GM18498 (cell line): ENCODE measurements around the gene GJA4.
"Not testable (repeated sequence)": the region's sequence is repeated elsewhere in the genome, so short reads cannot be mapped to it uniquely, and the experiment has no call there.

Experiments
- ATAC-seq: cut with Tn5 transposase; IDR thresholded peaks from one replicate; pipeline ENCODE4 v1.9.1; 2021; ENCODE audit warnings: mild to moderate bottlenecking, moderate library complexity; ENCODE audit not compliant: unreplicated experiment

Gene GJA4

GRCh38 chr1:34768856-34769255 is 23.9 kb upstream of the GJA4 start:
- ATAC-seq = no peak

GRCh38 chr1:34770891-34771504 is 21.8 kb upstream of the GJA4 start:
- no peak for ATAC-seq

- no peak for ATAC-seq
Measured at GRCh38 chr1:34771573-34772371, 21.0 kb upstream of the GJA4 start.

GRCh38 chr1:34773114-34773513 is 19.7 kb upstream of the GJA4 start:
- ATAC-seq = not testable (repeated sequence)

- no peak for ATAC-seq
Measured at GRCh38 chr1:34774957-34775356, 17.8 kb upstream of the GJA4 start.

GRCh38 chr1:34776911-34777310 is 15.9 kb upstream of the GJA4 start:
- no peak for ATAC-seq

GRCh38 chr1:34777519-34778321 is 15.1 kb upstream of the GJA4 start:
- no peak for ATAC-seq

GRCh38 chr1:34778381-34778780 is 14.4 kb upstream of the GJA4 start:
- no peak for ATAC-seq

GRCh38 chr1:34779005-34779404 is 13.8 kb upstream of the GJA4 start:
- ATAC-seq = no peak

DNA sequence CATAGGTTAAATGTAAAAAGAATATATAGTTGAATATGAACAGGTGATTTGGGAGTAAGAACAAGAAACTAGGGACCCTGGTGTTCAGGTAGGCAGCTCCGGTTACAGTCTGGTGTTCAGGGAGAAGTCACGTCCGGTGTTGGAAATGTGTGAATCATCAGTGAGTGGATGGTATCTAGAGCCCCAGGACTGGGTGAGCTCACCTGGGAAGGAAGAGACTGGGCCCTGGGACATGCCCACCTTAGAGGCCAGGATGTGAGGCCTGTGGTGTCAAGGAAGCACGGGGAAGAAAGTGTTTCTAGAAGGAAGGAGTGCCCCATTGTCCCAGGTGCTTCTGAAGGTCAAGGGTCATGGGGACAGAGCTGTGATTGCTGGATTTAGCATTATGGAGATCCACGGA is 13.3 kb upstream of the GJA4 start:
- no peak for ATAC-seq

- ATAC-seq = no peak
Measured at GRCh38 chr1:34779962-34780361, 12.8 kb upstream of the GJA4 start.

- ATAC-seq = no peak
Measured at GRCh38 chr1:34780528-34780927, 12.3 kb upstream of the GJA4 start.

DNA sequence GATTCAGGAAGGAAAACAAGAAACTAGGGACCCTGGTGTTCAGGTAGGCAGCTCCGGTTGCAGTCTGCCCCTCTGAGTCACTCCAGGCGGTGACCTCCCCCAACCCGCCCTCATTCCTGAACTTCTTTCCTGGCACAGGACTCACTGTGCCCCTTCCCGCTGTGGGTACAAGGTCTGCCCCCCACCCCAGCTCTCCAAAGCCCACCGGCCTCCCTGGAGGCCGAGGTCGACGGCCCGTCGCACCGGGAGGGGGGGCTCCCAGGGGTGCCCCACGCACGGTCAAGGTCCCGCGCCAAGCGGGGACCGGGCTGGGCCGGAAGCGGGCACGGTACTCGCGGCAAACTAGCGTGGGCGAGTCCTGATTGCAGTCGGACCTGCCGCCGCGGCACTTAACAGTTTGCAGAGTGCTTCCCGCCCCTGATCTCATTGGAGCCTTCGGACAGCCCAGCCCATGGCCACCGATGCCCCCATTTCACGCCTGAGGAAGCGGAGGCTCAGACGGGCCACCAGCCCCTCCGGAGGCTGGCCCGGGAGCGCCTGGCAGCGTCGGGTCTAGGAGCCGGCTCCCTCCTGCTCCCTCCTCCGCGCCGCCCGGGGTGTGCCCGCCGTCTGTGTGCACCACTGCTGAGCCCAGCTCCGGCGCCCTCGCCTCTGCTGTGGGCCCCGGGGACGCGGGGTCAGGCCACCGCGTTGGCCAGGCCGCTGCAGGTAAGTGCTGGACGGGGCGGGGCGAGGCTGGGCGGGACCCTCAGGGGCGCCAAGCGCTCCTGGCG is 11.5 kb upstream of the GJA4 start, which contains the start of gene GJB3:
Gene GJB3 (plus strand): TSS at position 144 of the 773 bp plus-strand sequence. CDS start 3,549 bp downstream, outside the sequence.
- no peak for ATAC-seq

DNA sequence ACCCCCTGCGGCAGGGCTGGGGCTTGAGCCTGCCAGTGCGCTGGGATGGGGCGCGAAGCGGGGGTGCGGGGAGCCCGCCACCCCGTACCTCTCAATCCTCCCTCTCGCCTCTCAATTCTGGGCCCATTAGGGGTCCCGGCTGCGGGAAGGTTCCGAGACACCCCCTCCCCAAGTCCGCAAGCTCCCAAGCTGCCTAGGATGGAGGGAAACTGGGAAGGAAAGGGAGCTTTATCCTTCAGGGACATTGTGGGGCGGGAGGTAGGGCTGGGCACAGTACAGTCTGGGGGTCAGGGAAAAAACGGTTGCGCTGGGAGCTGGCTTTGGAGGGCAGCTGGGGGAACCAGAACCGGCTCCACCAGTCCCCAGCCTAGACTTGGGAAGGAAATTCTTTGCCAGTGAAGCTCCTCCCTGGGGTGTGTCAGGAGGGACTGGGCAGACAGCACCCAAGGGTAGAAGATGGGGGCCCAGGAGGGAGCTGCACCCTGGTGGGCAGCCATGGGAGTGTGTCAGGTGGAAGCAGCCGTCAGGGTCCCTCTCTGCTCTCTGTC is 10.9 kb upstream of the GJA4 start:
- no peak for ATAC-seq

- no peak for ATAC-seq
Measured at GRCh38 chr1:34784751-34785221, 8.0 kb upstream of the GJA4 start.

- no peak for ATAC-seq
Measured at GRCh38 chr1:34785231-34785874, 7.4 kb upstream of the GJA4 start.

DNA sequence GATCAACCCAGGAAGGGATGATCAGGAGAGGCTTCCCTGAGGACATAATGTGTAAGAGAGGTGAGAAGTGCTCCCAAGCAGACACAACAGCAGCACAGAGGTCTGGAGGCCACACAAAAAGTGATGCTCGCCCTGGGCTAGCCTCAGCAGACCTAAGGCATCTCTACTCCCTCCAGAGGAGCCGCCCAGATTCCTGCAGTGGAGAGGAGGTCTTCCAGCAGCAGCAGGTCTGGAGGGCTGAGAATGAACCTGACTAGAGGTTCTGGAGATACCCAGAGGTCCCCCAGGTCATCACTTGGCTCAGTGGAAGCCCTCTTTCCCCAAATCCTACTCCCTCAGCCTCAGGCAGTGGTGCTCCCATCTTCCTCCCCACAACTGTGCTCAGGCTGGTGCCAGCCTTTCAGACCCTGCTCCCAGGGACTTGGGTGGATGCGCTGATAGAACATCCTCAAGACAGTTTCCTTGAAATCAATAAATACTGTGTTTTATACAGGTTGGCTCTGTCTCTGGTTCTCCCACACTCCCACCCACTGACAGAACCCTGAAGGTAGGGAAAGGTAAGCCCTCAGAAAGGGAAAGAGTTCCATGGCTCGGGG is 6.8 kb upstream of the GJA4 start:
- ATAC-seq = no peak

- no peak for ATAC-seq
Measured at GRCh38 chr1:34786521-34787325, 6.1 kb upstream of the GJA4 start.
